Suprapubic skin (tissue), 4 donors: ENCODE results near the gene ESR2.

Experiments
- CTCF ChIP-seq, 2 donors: fragments of 200-600 bp in 1 of 2; fragments of 450-650 bp in 1 of 2; sonication (generic) in 1 of 2; IDR thresholded peaks; one replicate each; pipeline ENCODE4 v1.5.1; 2016 to 2019; ENCODE audit warnings: antibody characterized with exemption in 2 of 2, mild to moderate bottlenecking in 1 of 2, moderate library complexity in 1 of 2
- EP300 ChIP-seq: sonication (generic); formaldehyde crosslinking; IDR thresholded peaks from one replicate; pipeline ENCODE4 v1.6.1; 2017; ENCODE audit warnings: antibody characterized with exemption
- POLR2A ChIP-seq, 2 donors: fragments of 450-650 bp; IDR thresholded peaks; one replicate each; pipeline ENCODE4 v1.6.1; 2017; ENCODE audit warnings: antibody characterized with exemption in 2 of 2, mild to moderate bottlenecking in 2 of 2, moderate library complexity in 2 of 2
- POLR2AphosphoS5 ChIP-seq, 3 donors: sonication (generic); formaldehyde crosslinking; IDR thresholded peaks; one replicate each; pipeline ENCODE4 v1.6.1; 2017; ENCODE audit warnings: antibody characterized with exemption in 3 of 3

- TF ChIP-seq CTCF (IDR thresholded peaks at IDR 0.05) (no peak), POLR2A (IDR thresholded peaks at IDR 0.05) (no peak), POLR2AphosphoS5 (IDR thresholded peaks at IDR 0.05) (no peak), EP300 (no peak)
Measured at GRCh38 chr14:64125270-64125669, 168.9 kb downstream of the ESR2 start.
